ENCODE results near the gene HERC2. TPM values are rescaled to one million over a fixed set of nuclear protein-coding genes. Genes with fewer than 3 reads are reported as not detected.

Gene HERC2
- total RNA-seq, 2 experiments from 2014 or later: 30.2 to 33.7 TPM

DNA sequence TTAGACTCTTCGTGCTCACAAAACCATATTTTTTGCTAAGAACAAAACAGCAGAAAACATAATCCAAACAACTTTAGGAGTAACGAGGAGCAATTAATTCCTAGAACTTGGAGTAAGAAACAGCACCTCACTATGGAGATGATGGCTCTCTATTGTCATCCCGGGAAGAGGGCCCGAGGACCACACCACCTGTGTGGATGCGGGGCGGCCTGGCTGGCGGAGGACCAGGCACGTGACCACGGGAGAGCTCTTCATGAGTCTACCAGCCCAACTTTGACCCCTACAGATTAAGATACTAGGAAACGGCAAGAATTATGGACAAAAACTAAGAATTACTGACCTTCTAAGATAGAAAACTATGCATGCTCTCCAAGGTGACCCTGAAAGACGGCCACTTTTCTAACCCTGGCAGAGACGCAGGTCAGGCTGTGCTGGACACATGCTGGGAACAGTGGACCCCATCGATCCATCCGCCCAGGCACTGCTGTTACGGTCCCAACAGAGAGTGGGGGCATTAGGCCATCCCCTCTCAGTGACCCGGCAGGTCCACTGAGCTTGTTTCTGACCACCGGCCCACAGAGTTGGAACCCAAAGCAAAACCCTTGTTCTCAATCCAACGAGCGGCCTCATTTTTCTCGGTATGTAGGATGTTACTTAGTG is 209.7 kb downstream of the HERC2 start:
- no peak overlapping the region for H3K27ac Mint-ChIP-seq
- peaks cover 5% of the 10 kb centered on the region for H3K4me1 Mint-ChIP-seq
- no peak overlapping the region for H3K4me3 Mint-ChIP-seq
- H3K36me3 Mint-ChIP-seq (ENCODE audit: low read depth): peaks cover 21% of the 10 kb centered on the region
- POLR2A ChIA-PET: no interaction called here
- CTCF ChIA-PET: no interaction called here
- no peaks in the 10 kb centered on the region for H3K9me3 Mint-ChIP-seq
- peaks cover 5% of the 10 kb centered on the region for H3K27me3 Mint-ChIP-seq
- DNase-seq: no peak

DNA sequence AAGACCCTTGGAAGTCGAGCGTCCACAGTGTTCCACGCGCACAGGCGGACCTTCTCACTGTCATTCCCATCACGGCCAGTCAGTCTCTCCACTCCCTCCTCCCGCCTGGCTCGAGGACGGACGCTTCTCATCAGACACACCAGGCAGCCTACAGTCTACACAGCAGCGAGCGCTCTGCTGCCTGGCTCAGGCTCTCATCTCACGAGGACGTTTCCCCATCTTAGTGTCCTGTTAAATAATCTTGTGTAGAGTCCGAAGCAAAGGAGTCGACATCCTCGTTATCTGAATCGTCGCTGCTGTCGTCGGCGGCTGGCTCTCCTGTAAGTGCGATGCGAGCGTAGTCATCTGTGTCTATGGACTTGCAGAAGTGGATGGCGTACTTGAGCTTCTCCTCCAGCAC is 210.4 kb downstream of the HERC2 start:
- Mint-ChIP-seq H3K36me3 (ENCODE audit: low read depth) (peaks cover 21% of the 10 kb centered on the region), H3K4me3 (no peak overlapping the region), H3K9me3 (no peaks in the 10 kb centered on the region), H3K4me1 (peaks cover 8% of the 10 kb centered on the region), H3K27me3 (peaks cover 8% of the 10 kb centered on the region), H3K27ac (no peak overlapping the region)
- DNase-seq: no peak
- ChIA-PET POLR2A (no interaction called here), CTCF (no interaction called here)

DNA sequence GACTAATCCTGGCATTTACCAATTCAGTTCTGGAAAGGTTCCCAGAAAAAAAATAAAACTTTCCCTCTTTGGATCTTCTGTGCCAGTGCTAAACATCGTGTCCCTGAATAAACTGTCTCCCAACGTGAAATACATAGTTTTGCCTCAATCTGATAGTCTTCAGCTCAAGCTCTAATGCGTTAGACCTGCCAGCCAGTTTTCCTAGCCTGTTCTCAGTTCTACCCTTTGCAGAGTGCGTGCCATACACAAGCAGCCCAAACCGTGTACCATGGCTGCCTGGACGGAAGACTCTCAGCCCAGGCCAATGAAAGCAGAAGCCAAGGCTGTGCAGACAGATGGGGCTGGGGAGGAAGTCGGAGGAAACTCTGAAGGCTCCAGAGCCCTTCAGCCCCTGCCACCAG is 211.5 kb downstream of the HERC2 start:
- DNase-seq: no peak
- H3K9me3 Mint-ChIP-seq: no peaks in the 10 kb centered on the region
- no peak overlapping the region for H3K27ac Mint-ChIP-seq
- peaks cover 14% of the 10 kb centered on the region for H3K4me1 Mint-ChIP-seq
- CTCF ChIA-PET: interaction anchor here (0.9 to 1.4 kb wide), 2 partner anchors 11 to 12 kb away, joined by 3 to 4 read pairs; partner anchors contain the start of gene OCA2
- no peak overlapping the region for H3K4me3 Mint-ChIP-seq
- H3K27me3 Mint-ChIP-seq: peaks cover 13% of the 10 kb centered on the region
- peaks cover 19% of the 10 kb centered on the region for H3K36me3 Mint-ChIP-seq (ENCODE audit: low read depth)
- POLR2A ChIA-PET: no interaction called here

DNA sequence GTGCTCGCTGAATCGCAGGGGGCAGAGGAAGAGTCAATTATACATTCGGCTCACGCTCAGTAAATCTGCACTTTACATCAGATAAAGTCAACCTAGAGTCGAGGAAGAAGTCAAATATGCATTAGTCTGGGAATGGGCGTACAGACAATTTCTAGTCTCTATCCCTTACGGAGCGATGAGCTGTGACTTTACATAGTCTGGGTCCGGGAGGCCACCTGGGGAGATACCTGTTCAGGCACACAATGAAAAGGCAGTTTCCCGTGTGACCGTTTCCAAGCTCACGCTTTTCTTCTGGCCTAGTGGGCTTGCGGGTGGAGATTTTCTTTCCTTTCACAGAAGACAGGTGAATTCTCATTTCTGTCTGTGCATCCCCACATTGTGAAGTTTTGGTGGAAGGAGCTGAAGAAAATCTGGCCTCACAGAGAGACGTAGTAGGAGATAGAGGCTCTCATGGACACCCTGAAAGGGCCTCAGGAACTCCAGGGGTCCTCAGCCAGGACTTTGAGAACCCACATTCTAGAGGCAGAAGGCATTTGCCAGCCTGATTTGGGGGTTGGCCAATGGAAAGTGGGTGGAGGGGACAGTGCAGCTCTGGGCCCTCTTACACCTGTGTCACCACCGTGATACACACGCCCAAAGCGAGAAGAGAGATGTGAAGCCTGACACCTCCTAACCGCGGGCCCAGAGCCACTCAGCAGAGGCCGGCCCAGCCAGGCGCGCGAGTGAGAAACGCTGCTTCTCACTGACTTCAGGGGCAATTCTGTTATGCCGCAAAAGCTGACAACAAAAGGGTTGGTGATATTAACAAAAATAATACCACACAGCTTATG is 212.1 kb downstream of the HERC2 start:
- POLR2A ChIA-PET: no interaction called here
- Mint-ChIP-seq H3K4me1 (peaks cover 15% of the 10 kb centered on the region), H3K4me3 (no peak overlapping the region), H3K36me3 (ENCODE audit: low read depth) (peaks cover 17% of the 10 kb centered on the region), H3K27me3 (peaks cover 15% of the 10 kb centered on the region), H3K9me3 (no peaks in the 10 kb centered on the region), H3K27ac (no peak overlapping the region)
- CTCF ChIA-PET: interaction anchor here (0.9 to 1.4 kb wide), 3 partner anchors 11 to 13 kb away, joined by 3 to 4 read pairs (median 3); partner anchors contain the start of gene OCA2
- DNase-seq: no peak

DNA sequence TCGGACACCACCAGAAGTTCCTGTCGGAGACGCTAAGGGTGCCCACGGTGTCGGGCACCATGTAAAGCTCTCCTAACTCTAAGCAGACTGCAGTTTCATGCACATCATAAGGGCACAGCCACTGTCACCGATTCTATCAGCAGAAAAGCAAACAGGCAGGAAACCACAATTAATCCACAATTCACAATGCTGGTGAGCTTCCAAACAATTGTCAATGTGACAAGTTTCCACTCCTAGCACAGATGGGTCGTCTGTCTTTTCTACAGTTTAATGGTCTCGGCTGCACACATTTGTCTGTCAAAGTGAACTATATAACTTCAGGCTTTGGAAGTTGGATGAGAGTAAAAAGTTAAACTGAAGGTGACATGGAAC is 214.1 kb downstream of the HERC2 start:
- Mint-ChIP-seq H3K9me3 (no peaks in the 10 kb centered on the region), H3K36me3 (ENCODE audit: low read depth) (peaks cover 11% of the 10 kb centered on the region), H3K4me3 (no peak overlapping the region), H3K27me3 (peaks cover 25% of the 10 kb centered on the region), H3K4me1 (peaks cover 18% of the 10 kb centered on the region), H3K27ac (no peak overlapping the region)
- DNase-seq: no peak
- POLR2A ChIA-PET: interaction anchor here (1.2 kb wide), 1 partner anchor 8 kb away, joined by 4 read pairs; the partner anchor contains the start of gene OCA2
- CTCF ChIA-PET: interaction anchor here (0.7 to 1.5 kb wide), 3 partner anchors 15 to 58 kb away, joined by 3 read pairs; no protein-coding TSS in a partner anchor

DNA sequence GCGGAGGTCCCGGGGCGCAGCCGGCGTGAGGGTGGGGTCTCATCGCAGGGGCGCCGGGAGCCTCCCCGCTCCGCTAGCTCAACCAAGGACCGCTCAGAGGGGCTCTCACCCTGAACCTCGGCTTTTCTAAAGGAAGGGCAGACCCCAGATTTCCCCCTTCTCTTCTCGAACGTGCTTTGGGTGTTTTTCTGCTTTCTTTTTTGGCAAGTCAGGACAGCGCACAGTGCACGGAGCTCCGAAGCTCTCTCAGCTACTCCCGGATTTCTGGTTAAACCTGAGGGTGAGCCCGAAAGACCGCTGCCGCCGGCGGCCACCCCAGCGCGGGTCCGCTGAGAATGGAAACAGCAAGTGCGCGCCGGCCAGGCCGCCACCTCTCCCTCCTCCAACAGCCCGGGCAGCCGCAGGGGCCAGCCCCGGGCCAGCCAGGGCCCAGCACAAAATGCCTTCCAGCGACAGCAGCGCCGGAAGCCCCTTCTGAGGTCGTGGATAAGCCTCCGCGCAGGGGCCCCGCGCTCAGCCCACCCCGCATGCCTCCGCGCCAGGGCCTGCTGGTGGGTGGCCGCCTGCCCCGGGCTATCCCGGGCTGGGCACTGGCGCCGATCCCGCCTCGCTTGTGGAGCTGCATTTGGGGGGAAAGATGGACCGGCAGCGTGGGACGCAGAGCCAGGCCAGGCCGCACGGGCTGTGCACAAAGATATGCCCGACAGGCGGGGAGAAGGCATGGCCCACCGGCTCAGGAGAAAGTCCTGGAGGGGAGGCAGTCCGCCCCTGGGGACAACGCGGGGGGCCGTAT is 214.7 kb downstream of the HERC2 start:
- Mint-ChIP-seq H3K9me3 (no peaks in the 10 kb centered on the region), H3K27me3 (peaks cover 25% of the 10 kb centered on the region), H3K4me1 (peaks cover 18% of the 10 kb centered on the region), H3K36me3 (ENCODE audit: low read depth) (peaks cover 11% of the 10 kb centered on the region), H3K4me3 (peak overlapping the region; percentile 68), H3K27ac (no peak overlapping the region)
- ChIA-PET POLR2A (interaction anchor here (1.0 to 1.2 kb wide), 2 partner anchors 8 to 9 kb away, joined by 4 read pairs; partner anchors contain the start of gene OCA2), CTCF (interaction anchor here (0.7 to 1.5 kb wide), 3 partner anchors 14 to 58 kb away, joined by 3 read pairs; no protein-coding TSS in a partner anchor)
- DNase-seq: no peak

DNA sequence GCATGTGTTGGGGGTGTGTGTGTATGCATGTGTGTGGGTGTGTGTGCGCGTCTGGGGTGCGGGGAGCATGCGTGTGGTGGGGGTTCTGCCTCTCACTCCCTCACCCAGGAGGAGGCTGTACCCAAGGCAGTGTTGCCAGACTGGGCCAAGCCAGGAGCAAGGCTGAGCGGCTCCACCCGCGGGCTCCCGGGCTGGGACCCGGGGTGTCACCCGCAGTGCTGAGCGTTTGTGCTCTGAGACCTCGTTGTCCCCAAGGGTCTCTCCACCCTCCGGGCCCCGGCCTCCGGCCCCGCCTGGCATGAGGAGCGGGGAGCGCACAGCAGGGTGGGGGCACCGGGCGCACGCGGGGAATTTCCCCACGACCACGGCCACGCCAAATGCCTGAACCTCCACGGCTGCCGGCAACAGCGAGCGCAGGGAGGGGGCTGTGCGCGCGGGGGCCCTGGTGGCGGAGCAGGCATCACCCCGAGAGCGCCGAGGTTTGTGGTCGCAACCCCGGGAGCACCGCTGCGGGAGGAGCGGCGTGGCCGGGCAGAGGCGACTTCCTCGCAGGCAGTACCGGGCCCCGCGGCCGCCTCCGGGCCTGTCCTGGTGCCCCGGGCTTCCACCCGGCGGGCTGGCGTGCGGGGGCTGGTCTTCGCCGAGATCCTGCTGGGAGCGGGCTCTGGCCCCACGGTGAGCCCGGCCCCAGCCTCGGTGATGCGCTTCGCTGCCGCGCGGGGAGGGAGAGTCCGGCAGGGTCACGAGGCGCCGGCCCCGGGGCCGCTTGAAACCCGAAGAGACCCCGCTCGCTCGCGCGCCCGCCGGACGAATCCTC is 215.5 kb downstream of the HERC2 start:
- no peak overlapping the region for H3K27ac Mint-ChIP-seq
- H3K36me3 Mint-ChIP-seq (ENCODE audit: low read depth): peaks cover 3% of the 10 kb centered on the region
- DNase-seq: no peak
- peak overlapping the region; percentile 42 for H3K4me3 Mint-ChIP-seq
- POLR2A ChIA-PET: interaction anchor here (1.0 kb wide), 1 partner anchor 9 kb away, joined by 4 read pairs; no protein-coding TSS in a partner anchor
- CTCF ChIA-PET: interaction anchor here (1.0 kb wide), 1 partner anchor 20 kb away, joined by 3 read pairs; no protein-coding TSS in a partner anchor
- peaks cover 18% of the 10 kb centered on the region for H3K4me1 Mint-ChIP-seq
- H3K9me3 Mint-ChIP-seq: no peaks in the 10 kb centered on the region
- peaks cover 28% of the 10 kb centered on the region for H3K27me3 Mint-ChIP-seq

DNA sequence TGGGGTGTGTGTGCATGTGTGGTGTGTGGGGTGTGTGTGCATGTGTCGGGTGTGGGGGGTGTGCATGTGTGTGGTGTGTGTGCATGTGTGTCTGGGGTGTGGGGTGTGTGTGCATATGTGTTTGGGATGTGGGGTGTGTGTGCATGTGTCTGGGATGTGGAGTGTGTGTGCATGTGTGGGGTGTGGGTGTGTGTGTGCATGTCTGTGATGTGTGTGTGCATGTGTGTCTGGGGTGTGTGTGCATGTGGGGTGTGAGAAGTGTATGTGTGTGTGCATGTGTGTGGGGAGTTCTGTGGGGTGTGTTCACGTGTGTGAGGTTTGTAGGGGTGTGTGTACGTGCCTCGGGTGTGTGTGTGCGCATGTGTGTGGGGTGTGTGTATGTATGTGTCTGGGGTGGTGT is 216.2 kb downstream of the HERC2 start:
- Mint-ChIP-seq H3K4me3 (peak overlapping the region; percentile 42), H3K27ac (no peak overlapping the region), H3K36me3 (ENCODE audit: low read depth) (no peaks in the 10 kb centered on the region), H3K9me3 (no peaks in the 10 kb centered on the region), H3K4me1 (peaks cover 18% of the 10 kb centered on the region), H3K27me3 (peaks cover 31% of the 10 kb centered on the region)
- POLR2A ChIA-PET: no interaction called here
- CTCF ChIA-PET: no interaction called here
- no peak for DNase-seq

DNA sequence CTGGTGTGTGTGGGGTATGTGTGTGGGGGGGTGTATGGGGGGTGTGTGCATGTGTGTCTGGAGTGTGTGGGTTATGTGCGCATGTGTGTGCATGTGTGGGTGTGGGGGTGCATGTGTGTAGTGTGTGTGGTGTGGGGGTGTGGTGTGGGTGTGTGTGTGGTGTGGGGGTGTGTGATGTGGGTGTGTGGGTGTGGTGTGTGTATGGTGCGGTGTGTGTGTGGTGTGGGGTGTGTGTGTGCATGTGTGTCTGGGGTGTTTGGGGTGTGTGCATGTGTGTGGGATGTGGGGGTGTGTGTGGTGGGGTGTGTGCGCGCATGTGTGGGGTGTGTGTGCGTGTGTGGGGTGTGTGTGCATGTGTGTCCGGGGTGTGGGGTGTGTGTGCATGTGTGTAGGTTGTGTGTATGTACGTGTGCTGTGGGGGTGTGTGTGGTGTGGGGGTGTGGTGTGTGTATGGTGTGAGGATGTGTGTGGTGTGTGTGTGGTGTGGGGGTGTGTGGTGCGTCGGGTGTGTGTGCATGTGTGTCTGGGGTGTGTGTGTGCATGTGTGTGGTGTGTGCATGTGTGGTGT is 216.7 kb downstream of the HERC2 start:
- Mint-ChIP-seq H3K4me3 (no peak overlapping the region), H3K27me3 (peaks cover 33% of the 10 kb centered on the region), H3K27ac (no peak overlapping the region), H3K9me3 (no peaks in the 10 kb centered on the region), H3K4me1 (peaks cover 18% of the 10 kb centered on the region), H3K36me3 (ENCODE audit: low read depth) (no peaks in the 10 kb centered on the region)
- ChIA-PET POLR2A (no interaction called here), CTCF (no interaction called here)
- DNase-seq: no peak

DNA sequence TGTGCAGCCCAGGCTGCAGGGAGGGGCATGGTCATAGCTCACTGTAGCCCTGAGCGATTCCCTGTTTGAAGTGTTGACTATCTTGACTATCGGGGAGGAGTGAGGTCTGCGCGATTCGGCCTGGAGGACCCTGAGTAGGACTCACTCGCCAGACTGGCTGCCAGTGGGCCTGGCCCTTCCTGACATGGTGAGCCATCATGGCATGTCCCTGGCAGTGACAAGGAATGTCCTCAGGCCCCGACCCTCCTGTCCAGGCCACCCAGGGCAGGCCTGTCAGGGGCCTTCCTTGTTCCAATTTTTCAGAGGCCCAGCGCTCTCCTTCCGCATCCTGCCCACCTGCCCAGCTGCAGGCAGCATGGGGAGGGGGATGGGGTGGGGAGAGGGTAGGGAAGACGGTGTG is 217.7 kb downstream of the HERC2 start:
- no peak for DNase-seq
- no peaks in the 10 kb centered on the region for H3K9me3 Mint-ChIP-seq
- H3K27ac Mint-ChIP-seq: no peak overlapping the region
- CTCF ChIA-PET: no interaction called here
- POLR2A ChIA-PET: no interaction called here
- no peak overlapping the region for H3K4me3 Mint-ChIP-seq
- H3K27me3 Mint-ChIP-seq: peaks cover 42% of the 10 kb centered on the region
- H3K36me3 Mint-ChIP-seq (ENCODE audit: low read depth): peaks cover 3% of the 10 kb centered on the region
- H3K4me1 Mint-ChIP-seq: peaks cover 24% of the 10 kb centered on the region

DNA sequence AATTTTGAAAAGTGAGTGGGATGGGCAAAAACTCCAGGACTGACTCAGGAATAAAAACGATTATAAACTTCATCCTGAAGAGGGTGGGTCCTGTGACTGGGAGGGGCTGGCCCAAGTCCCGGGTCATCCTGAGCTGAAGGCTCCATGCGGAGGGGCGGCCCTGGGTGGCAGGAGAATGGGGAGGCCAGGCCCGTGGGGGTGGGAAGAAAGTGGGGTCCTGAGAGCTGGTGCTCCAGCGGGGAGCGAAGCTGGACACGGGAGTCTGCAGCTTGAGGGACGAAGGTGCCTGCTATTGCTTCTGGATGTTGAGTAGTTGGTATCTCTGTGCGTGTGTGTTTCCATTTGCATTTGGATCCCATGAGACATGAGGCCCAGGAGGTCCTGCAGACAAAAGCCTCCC is 218.1 kb downstream of the HERC2 start:
- Mint-ChIP-seq H3K36me3 (ENCODE audit: low read depth) (peaks cover 3% of the 10 kb centered on the region), H3K27me3 (peaks cover 45% of the 10 kb centered on the region)
- CTCF ChIA-PET: no interaction called here

DNA sequence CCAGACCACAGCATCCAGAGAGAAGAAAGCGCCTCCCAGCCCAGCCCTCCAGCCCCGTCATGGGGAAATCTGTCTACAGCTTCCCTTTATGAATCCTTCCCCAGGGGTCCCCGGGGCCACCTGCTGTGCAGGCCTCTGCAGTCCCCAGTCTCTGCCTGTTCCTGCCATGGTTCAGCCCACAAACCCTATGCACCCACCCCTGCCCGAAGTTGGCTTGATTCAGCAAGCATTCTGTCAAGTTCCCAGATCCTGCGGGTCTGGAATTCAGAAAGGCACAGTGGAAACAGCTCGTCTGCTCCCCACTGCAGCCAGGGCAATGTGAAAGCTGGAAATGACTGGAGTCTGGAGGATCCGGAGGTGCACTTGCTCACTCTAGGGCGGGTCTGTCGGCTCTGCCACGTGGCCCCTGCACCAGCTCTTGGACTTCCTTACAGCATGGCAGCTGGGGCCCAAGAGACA is 220.0 kb downstream of the HERC2 start:
- H3K27me3 Mint-ChIP-seq: peaks cover 55% of the 10 kb centered on the region
- H3K4me3 Mint-ChIP-seq: no peak overlapping the region
- ChIA-PET POLR2A (no interaction called here), CTCF (no interaction called here)
- no peaks in the 10 kb centered on the region for H3K9me3 Mint-ChIP-seq
- no peak overlapping the region for H3K27ac Mint-ChIP-seq
- peaks cover 34% of the 10 kb centered on the region for H3K4me1 Mint-ChIP-seq
- peaks cover 5% of the 10 kb centered on the region for H3K36me3 Mint-ChIP-seq (ENCODE audit: low read depth)
- no peak for DNase-seq

More for the DNA sequence above, 218.1 kb downstream of the HERC2 start:
- no peak for DNase-seq
- peaks cover 26% of the 10 kb centered on the region for H3K4me1 Mint-ChIP-seq
- H3K27ac Mint-ChIP-seq: no peak overlapping the region
- POLR2A ChIA-PET: no interaction called here
- no peaks in the 10 kb centered on the region for H3K9me3 Mint-ChIP-seq
- H3K4me3 Mint-ChIP-seq: no peak overlapping the region
